GM12878 (cell line): ENCODE measurements around the gene ADAMTSL3. TPM values are rescaled to one million over a fixed set of nuclear protein-coding genes. Genes with fewer than 3 reads are reported as not detected.

ENCODE experiments used
- ATAC-seq: fragments of 200-7000 bp; cut with Tn5 transposase; 3 replicates; pipeline ENCODE4 v1.9.1; 2020; ENCODE audit warnings: mild to moderate bottlenecking, moderate library complexity
- BruUV-seq: library from RNA; stranded (reverse); fragments of 400-500 nt; replicated peaks from 2 replicates; lab custom pipeline; 2021; lab: Mats Ljungman, UMichigan
- CTCF ChIA-PET: fragments of 300-600 bp; sonication (Branson Sonifier 250); formaldehyde crosslinking; extraction: SDS; loops from one replicate; lab custom pipeline; 2021; ENCODE audit warnings: inconsistent platforms; lab: Yijun Ruan, JAX
- POLR2A ChIA-PET: fragments of 350-600 bp; formaldehyde crosslinking; extraction: SDS; loops from one replicate; lab custom pipeline; 2021; ENCODE audit warnings: inconsistent platforms; lab: Charles Lee
- RAD21 ChIA-PET: fragments of 300-600 bp; sonication (Branson Sonifier 250); formaldehyde crosslinking; loops from one replicate; lab custom pipeline; 2023; ENCODE audit warnings: antibody characterized with exemption; ENCODE audit not compliant: unreplicated experiment; lab: Charles Lee
- SMC1A ChIA-PET: fragments of 300-600 bp; sonication (Branson Sonifier 250); formaldehyde crosslinking; loops from one replicate; lab custom pipeline; 2023; ENCODE audit not compliant: unreplicated experiment, uncharacterized antibody; lab: Charles Lee
- DNase-seq: peaks from one replicate; pipeline ENCODE4 v3.0.0-alpha.2; 2011; ENCODE audit warnings: low read depth, low spot score
- FAIRE-seq: peaks from 3 replicates; lab custom pipeline; 2011; peaks lifted over from hg19 to GRCh38; lab: Jason Lieb, UNC
- H2AFZ ChIP-seq: 2 replicates; pipeline ENCODE4 v1.6.0; 2011; ENCODE audit warnings: low read depth, low read length, control low read depth; ENCODE audit not compliant: control insufficient read depth
- H3K27ac ChIP-seq: 2 replicates; pipeline ENCODE4 v1.5.1; 2011; ENCODE audit warnings: control low read depth; ENCODE audit not compliant: control insufficient read depth, insufficient read depth
- H3K27me3 ChIP-seq, 2 experiments: replicated peaks in 1 of 2; 2 replicates each; pipeline versions ENCODE4 v1.6.0 to v1.6.1; 2011; ENCODE audit warnings: low read length in 1 of 2; ENCODE audit not compliant: control insufficient read depth in 2 of 2, insufficient read depth in 2 of 2
- H3K36me3 ChIP-seq, 2 experiments: 2 replicates each; pipeline ENCODE4 v1.5.1; 2011; ENCODE audit warnings: low read length in 1 of 2; ENCODE audit not compliant: control insufficient read depth in 2 of 2, insufficient read depth in 2 of 2
- H3K4me1 ChIP-seq: 2 replicates; pipeline ENCODE4 v1.6.1; 2011; ENCODE audit warnings: mild to moderate bottlenecking, low read length, moderate library complexity, mixed read lengths; ENCODE audit not compliant: control insufficient read depth, insufficient read depth
- H3K4me2 ChIP-seq: 2 replicates; pipeline ENCODE4 v1.6.0; 2011; ENCODE audit warnings: control low read depth; ENCODE audit not compliant: control insufficient read depth, insufficient read depth
- H3K4me3 ChIP-seq: fragments of 200-600 bp; sonication (generic); 2 replicates; pipeline ENCODE4 v1.5.1; 2016
- H3K79me2 ChIP-seq: 2 replicates; pipeline ENCODE4 v1.6.0; 2011; ENCODE audit warnings: low read length; ENCODE audit not compliant: control insufficient read depth, insufficient read depth
- H3K9ac ChIP-seq: 2 replicates; pipeline ENCODE4 v1.8.0; 2011; ENCODE audit warnings: low read length, control low read depth, mixed read lengths; ENCODE audit not compliant: control insufficient read depth, insufficient read depth
- H3K9me3 ChIP-seq: replicated peaks from 3 replicates; pipeline ENCODE4 v1.5.1; 2011; ENCODE audit warnings: mild to moderate bottlenecking, low read length; ENCODE audit not compliant: control insufficient read depth, insufficient read depth
- H4K20me1 ChIP-seq: 2 replicates; pipeline ENCODE4 v1.6.0; 2011; ENCODE audit not compliant: control insufficient read depth, insufficient read depth
- BACH1 ChIP-seq: fragments of 450-650 bp; IDR thresholded peaks from 2 replicates; pipeline ENCODE4 v1.6.1; 2017; ENCODE audit warnings: mild to moderate bottlenecking, borderline replicate concordance
- CHD4 ChIP-seq: fragments of 200-600 bp; sonication (generic); IDR thresholded peaks from 2 replicates; pipeline ENCODE4 v1.6.1; 2016; ENCODE audit warnings: mild to moderate bottlenecking
- CREM ChIP-seq: IDR thresholded peaks from 2 replicates; pipeline ENCODE4 v1.6.1; 2014; ENCODE audit warnings: antibody characterized with exemption, low read depth
- ETV6 ChIP-seq, 2 experiments: fragments of 450-650 bp in 1 of 2; IDR thresholded peaks in 1 of 2; conservative IDR thresholded peaks in 1 of 2; 2 replicates each; pipeline ENCODE4 v1.6.1; 2014; ENCODE audit warnings: antibody characterized with exemption in 1 of 2, borderline replicate concordance in 1 of 2, low read depth in 1 of 2, mild to moderate bottlenecking in 1 of 2, moderate library complexity in 1 of 2
- FOXK2 ChIP-seq: fragments of 450-650 bp; IDR thresholded peaks from 2 replicates; pipeline ENCODE4 v1.6.1; 2017; ENCODE audit warnings: mild to moderate bottlenecking, moderate library complexity
- GABPA ChIP-seq: IDR thresholded peaks from 2 replicates; pipeline ENCODE4 v1.6.1; 2014; ENCODE audit warnings: antibody characterized with exemption, low read depth, mild to moderate bottlenecking, inconsistent platforms
- IKZF2 ChIP-seq, 2 experiments: fragments of 450-650 bp; IDR thresholded peaks; 2 replicates each; pipeline ENCODE4 v1.6.1; 2017; ENCODE audit warnings: mild to moderate bottlenecking in 2 of 2, moderate library complexity in 2 of 2
- JUNB ChIP-seq: IDR thresholded peaks from 2 replicates; pipeline ENCODE4 v1.6.1; 2016; ENCODE audit warnings: antibody characterized with exemption, mild to moderate bottlenecking
- JUND ChIP-seq: IDR thresholded peaks from 2 replicates; pipeline ENCODE4 v1.6.1; 2012; ENCODE audit warnings: low read depth, mild to moderate bottlenecking, low read length, improper control_type of control experiment, moderate library complexity
- MTA3 ChIP-seq: IDR thresholded peaks from 2 replicates; pipeline ENCODE4 v1.6.1; 2012; ENCODE audit warnings: low read length, inconsistent platforms, borderline replicate concordance
- NR2C1 ChIP-seq: fragments of 450-650 bp; IDR thresholded peaks from 2 replicates; pipeline ENCODE4 v1.6.1; 2017; ENCODE audit warnings: antibody characterized with exemption, mild to moderate bottlenecking, moderate library complexity
- RAD21 ChIP-seq: IDR thresholded peaks from 2 replicates; pipeline ENCODE4 v1.6.1; 2011; ENCODE audit warnings: mild to moderate bottlenecking, low read depth, low read length, moderate library complexity; ENCODE audit not compliant: insufficient read depth
- RUNX3 ChIP-seq: IDR thresholded peaks from 2 replicates; pipeline ENCODE4 v1.6.1; 2012; ENCODE audit warnings: low read length, inconsistent platforms
- SMAD5 ChIP-seq: IDR thresholded peaks from 2 replicates; pipeline ENCODE4 v1.6.1; 2016; ENCODE audit warnings: antibody characterized with exemption, low read depth
- SMC3 ChIP-seq: IDR thresholded peaks from 2 replicates; pipeline ENCODE4 v1.6.1; 2011; ENCODE audit warnings: low read length, improper control_type of control experiment, borderline replicate concordance
- TCF7 ChIP-seq: IDR thresholded peaks from 2 replicates; pipeline ENCODE4 v1.6.1; 2014; ENCODE audit warnings: antibody characterized with exemption, borderline replicate concordance
- YY1 ChIP-seq: IDR thresholded peaks from 2 replicates; pipeline ENCODE4 v1.6.1; 2011; ENCODE audit warnings: low read depth, mild to moderate bottlenecking, low read length
- ZNF217 ChIP-seq: fragments of 450-650 bp; IDR thresholded peaks from 2 replicates; pipeline ENCODE4 v1.6.1; 2017; ENCODE audit warnings: antibody characterized with exemption, mild to moderate bottlenecking
- WGBS: methylation state at CpG from one replicate; pipeline ENCODE4 v1.1.6; 2016; ENCODE audit warnings: low lambda C conversion rate; ENCODE audit not compliant: insufficient replicate concordance, insufficient coverage; ENCODE audit errors: missing lambda C conversion rate; 5-methylcytosine and 5-hydroxymethylcytosine counted together
- in situ Hi-C: fragments of 300-500 bp; cut with MboI; formaldehyde crosslinking; loops from 9 replicates; pipeline ENCODE4 v1.14.3; 2018; ENCODE audit warnings: mixed read lengths
- intact Hi-C: fragments of 100-400 bp; cut with micrococcal nuclease; formaldehyde crosslinking; loops from one replicate; pipeline ENCODE4 v1.14.2; 2022; ENCODE audit not compliant: unreplicated experiment
- polyA plus RNA-seq, 11 experiments: library from polyadenylated mRNA; depleted of rRNA in 4 of 11; unstranded in 6 of 11; stranded (reverse) in 5 of 11; fragments of >200 nt; fragmentation: Nextera tagmentation in 4 of 11; fragmentation: Illumina TruSeq in 1 of 11; extraction: Ambion mirVana in 4 of 11; extraction: Trizol in 1 of 11; gene quantifications; 1 replicate in 1 of 11; 2 replicates in 10 of 11; pipeline versions ENCODE4 v1.2.1 to v1.2.3, GENCODE V29; 2011 to 2016; ENCODE audit warnings: inconsistent platforms in 2 of 11, missing spikeins in 2 of 11, low read depth in 1 of 11
- total RNA-seq, 4 experiments: library from RNA; depleted of rRNA in 3 of 4; stranded (reverse); fragments of >200 nt in 3 of 4; fragmentation: Illumina TruSeq in 1 of 4; extraction: Trizol in 1 of 4; gene quantifications; 2 replicates each; pipeline versions ENCODE4 v1.2.1 to v1.2.3, GENCODE V29; 2013 to 2021

The ADAMTSL3 gene
- total and polyA plus RNA-seq, 10 of the 15 experiments (the other 5 are each of a cell fraction or from before 2014, with no cell fraction given): 0.01 to 0.28 (median 0.13) TPM

DNA sequence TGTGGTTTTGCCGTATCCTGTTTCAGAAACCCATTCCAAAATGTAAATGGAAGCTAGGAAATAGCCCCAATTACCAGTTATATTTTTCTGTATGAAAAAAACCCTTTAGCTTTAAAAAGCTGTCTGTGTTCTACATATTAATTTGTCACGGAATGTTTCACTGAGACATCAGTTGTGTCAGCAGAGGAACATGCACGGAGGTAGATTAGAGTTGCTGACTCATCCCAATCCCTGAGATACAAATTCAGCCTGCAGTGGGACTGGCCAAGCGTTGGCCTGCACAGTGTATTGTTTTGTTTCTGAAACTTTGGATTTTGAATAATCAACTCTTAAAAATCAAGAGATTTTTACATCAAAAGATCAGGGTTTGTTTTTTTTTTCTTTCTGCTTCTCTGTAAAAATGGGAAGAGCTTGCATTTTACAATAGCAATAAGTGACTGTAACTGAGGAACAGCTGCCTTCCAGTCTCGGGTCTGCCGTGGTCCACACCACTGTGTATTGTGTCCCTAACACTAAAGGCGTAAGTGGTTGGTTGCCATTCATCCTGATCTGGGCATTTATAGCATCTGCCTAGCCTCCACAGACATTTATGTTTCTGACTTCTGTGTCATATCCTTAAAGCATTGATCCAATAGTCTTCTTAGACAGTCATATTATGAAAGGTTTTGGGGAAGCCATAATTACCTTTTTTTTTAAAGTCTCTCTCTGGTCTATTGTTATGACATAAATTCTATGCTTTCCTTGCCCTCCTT lies 218.1 kb downstream of the ADAMTSL3 start:
- peaks cover 10% of the 10 kb centered on the region for H3K4me1 ChIP-seq
- H2AFZ ChIP-seq: peak overlapping the region; percentile 72
- ChIA-PET RAD21 (interaction anchor here (1.0 kb wide), 1 partner anchor 112 kb away, joined by 3 read pairs; no protein-coding TSS in a partner anchor), POLR2A (no interaction called here), SMC1A (interaction anchor here (0.6 to 0.7 kb wide), 2 partner anchors 11 to 139 kb away, joined by 3 to 4 read pairs; no protein-coding TSS in a partner anchor), CTCF (no interaction called here)
- no peaks in the 10 kb centered on the region for H4K20me1 ChIP-seq
- ATAC-seq: peak; percentile 93
- peak; percentile 62 for FAIRE-seq
- no peaks in the 10 kb centered on the region for H3K27me3 ChIP-seq
- no peaks in the 10 kb centered on the region for H3K9me3 ChIP-seq
- TF ChIP-seq IKZF2 (IDR thresholded peaks at IDR 0.05): peak; percentile 12 to 39; a peak in 1 of 4 replicates
- TF ChIP-seq RAD21: no peak
- TF ChIP-seq SMC3: no peak
- TF ChIP-seq SMAD5: no peak
- no peak for TF ChIP-seq GABPA
- no peak for TF ChIP-seq MTA3
- TF ChIP-seq YY1: no peak
- TF ChIP-seq BACH1: peak; percentile 32; the same call in 1 of the 2 replicates
- TF ChIP-seq TCF7: no peak
- TF ChIP-seq FOXK2: no peak
- TF ChIP-seq JUNB: peak; percentile 39
- TF ChIP-seq CHD4: no peak
- TF ChIP-seq RUNX3: peak; percentile 49
- TF ChIP-seq ETV6 (conservative IDR thresholded peaks at IDR 0.05 in 1 of 2, IDR thresholded peaks at IDR 0.05 in 1 of 2; ENCODE audit: borderline replicate concordance in 1 of 2, low read depth in 1 of 2): no peak
- no peak for TF ChIP-seq ZNF217
- TF ChIP-seq JUND: no peak
- TF ChIP-seq NR2C1: no peak
- TF ChIP-seq CREM: peak; percentile 30; the same call in 1 of the 2 replicates
- peak; percentile 17 for DNase-seq
- no peaks in the 10 kb centered on the region for H3K36me3 ChIP-seq
- H3K4me2 ChIP-seq: peak overlapping the region; percentile 36
- in situ Hi-C loops: no loop called here
- intact Hi-C loops: no loop called here
- BruUV-seq: no TSS peak
- no peak overlapping the region for H3K9ac ChIP-seq
- peak overlapping the region; percentile 30; the same call in 1 of the 2 replicates for H3K27ac ChIP-seq
- peak overlapping the region; percentile 4; the same call in 1 of the 2 replicates for H3K4me3 ChIP-seq
- WGBS: 15% methylated on average over 7 of the region's 7 CpGs
- no peaks in the 10 kb centered on the region for H3K79me2 ChIP-seq
